Osteocyte (in vitro differentiated cells): ENCODE results near the gene FMN2. TPM values are rescaled to one million over a fixed set of nuclear protein-coding genes. Genes with fewer than 3 reads are reported as not detected.

Experiments used
- DNase-seq: peaks from one replicate; pipeline ENCODE4 v3.0.0; 2021; ENCODE audit warnings: mixed read lengths; ENCODE audit not compliant: unreplicated experiment; ENCODE audit errors: extremely low spot score
- H3K27ac Mint-ChIP-seq: one replicate; pipeline ENCODE4 v1.8.0; 2021; ENCODE audit warnings: mild to moderate bottlenecking, mixed read lengths; ENCODE audit not compliant: unreplicated experiment
- H3K27me3 Mint-ChIP-seq: one replicate; pipeline ENCODE4 v1.8.0; 2021; ENCODE audit warnings: mixed read lengths; ENCODE audit not compliant: unreplicated experiment
- H3K36me3 Mint-ChIP-seq: one replicate; pipeline ENCODE4 v1.8.0; 2021; ENCODE audit warnings: mixed read lengths; ENCODE audit not compliant: unreplicated experiment
- H3K4me1 Mint-ChIP-seq: one replicate; pipeline ENCODE4 v1.8.0; 2021; ENCODE audit warnings: mixed read lengths; ENCODE audit not compliant: unreplicated experiment
- H3K4me3 Mint-ChIP-seq: one replicate; pipeline ENCODE4 v1.8.0; 2021; ENCODE audit warnings: mild to moderate bottlenecking, moderate library complexity, mixed read lengths; ENCODE audit not compliant: unreplicated experiment
- H3K9me3 Mint-ChIP-seq: one replicate; pipeline ENCODE4 v1.8.0; 2021; ENCODE audit warnings: mixed read lengths; ENCODE audit not compliant: unreplicated experiment
- total RNA-seq: library from RNA; stranded (reverse); gene quantifications from 2 replicates; pipeline ENCODE4 v1.2.1, GENCODE V29; 2021
- TF ChIP-seq, protein P1 (sequence below): fragments of 200-600 bp; sonication (generic); IDR thresholded peaks from 2 replicates; pipeline ENCODE4 v1.5.0; 2021; ENCODE audit warnings: antibody characterized with exemption, mild to moderate bottlenecking, moderate library complexity

FMN2 gene
- total RNA-seq, 1 donor from 2014 or later: 8.6 TPM

DNA sequence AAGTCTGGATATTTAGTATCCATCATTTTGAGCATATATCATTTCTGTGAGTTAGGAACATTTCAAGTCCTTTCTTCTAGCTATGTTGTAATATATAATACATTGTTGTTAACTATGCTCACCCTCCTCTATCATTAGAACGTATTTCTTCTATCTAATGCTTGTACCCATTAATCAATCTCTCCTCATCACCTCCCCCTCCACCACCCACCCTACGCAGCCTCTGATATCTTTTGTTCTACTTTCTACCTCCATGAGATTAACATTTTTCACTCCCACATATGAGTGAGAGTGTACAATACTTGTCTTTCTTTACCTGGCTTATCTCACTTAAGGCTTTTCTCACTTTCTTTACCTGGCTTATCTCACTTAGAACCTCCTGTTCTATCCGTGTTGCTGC, 156.2 kb downstream of the FMN2 start:
- peaks cover 14% of the 10 kb centered on the region for H3K36me3 Mint-ChIP-seq
- H3K27me3 Mint-ChIP-seq: no peaks in the 10 kb centered on the region
- H3K4me1 Mint-ChIP-seq: peaks cover 17% of the 10 kb centered on the region
- no peak overlapping the region for H3K4me3 Mint-ChIP-seq
- H3K9me3 Mint-ChIP-seq: peaks cover 32% of the 10 kb centered on the region
- TF ChIP-seq, protein P1, sequence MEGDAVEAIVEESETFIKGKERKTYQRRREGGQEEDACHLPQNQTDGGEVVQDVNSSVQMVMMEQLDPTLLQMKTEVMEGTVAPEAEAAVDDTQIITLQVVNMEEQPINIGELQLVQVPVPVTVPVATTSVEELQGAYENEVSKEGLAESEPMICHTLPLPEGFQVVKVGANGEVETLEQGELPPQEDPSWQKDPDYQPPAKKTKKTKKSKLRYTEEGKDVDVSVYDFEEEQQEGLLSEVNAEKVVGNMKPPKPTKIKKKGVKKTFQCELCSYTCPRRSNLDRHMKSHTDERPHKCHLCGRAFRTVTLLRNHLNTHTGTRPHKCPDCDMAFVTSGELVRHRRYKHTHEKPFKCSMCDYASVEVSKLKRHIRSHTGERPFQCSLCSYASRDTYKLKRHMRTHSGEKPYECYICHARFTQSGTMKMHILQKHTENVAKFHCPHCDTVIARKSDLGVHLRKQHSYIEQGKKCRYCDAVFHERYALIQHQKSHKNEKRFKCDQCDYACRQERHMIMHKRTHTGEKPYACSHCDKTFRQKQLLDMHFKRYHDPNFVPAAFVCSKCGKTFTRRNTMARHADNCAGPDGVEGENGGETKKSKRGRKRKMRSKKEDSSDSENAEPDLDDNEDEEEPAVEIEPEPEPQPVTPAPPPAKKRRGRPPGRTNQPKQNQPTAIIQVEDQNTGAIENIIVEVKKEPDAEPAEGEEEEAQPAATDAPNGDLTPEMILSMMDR: no peak
- no peak overlapping the region for H3K27ac Mint-ChIP-seq
- no peak for DNase-seq

DNA sequence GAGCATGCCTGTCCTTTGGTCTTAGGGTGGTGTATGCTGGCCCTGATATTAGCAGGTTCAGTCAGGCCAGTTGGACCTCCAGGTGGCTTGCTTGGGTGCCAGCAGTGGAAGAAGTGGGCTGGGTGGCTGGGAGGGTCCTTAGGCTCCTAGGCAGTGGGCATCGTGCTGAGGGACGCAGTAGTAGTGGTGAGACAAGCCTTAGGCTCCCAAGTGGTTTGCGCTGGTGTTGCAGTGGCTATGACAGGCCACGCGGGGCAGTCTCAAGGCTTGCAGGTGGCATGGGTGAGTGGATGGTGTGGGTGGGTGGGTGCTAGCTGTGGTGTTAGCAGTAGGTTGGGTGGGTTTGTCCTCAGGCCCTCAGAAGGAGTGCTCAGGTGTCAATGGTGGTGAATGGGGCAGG, 162.3 kb downstream of the FMN2 start:
- H3K9me3 Mint-ChIP-seq: peaks cover 40% of the 10 kb centered on the region
- H3K4me3 Mint-ChIP-seq: no peak overlapping the region
- H3K27ac Mint-ChIP-seq: no peak overlapping the region

DNA sequence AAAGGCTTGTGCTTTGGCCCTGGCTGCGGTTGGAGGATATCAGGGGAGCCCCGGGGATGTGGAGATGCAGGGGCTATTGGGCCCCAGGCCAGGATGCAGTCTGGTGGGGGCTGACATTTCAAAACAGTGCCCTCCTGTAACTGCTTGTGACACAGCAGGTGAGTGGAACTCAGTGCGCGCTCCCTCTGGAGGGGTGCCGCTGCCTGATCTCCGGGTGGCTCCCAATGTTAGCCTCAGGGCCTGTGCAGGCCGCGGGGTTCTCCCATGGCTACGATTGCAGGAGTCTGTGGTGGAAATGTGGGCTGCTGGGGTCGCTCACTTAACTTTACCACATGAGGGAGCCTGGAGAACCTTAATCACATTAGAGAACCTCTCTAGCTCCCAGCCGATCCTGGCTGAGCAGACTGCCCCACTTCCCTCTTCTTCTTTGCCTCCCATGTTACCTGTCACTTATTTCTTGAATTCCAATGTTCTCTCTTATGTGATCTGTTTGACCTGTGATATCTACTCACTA, 163.2 kb downstream of the FMN2 start:
- Mint-ChIP-seq H3K27me3 (no peaks in the 10 kb centered on the region), H3K27ac (no peak overlapping the region), H3K9me3 (peaks cover 32% of the 10 kb centered on the region), H3K4me3 (no peak overlapping the region), H3K36me3 (peaks cover 15% of the 10 kb centered on the region), H3K4me1 (peaks cover 15% of the 10 kb centered on the region)
- TF ChIP-seq, protein P1: no peak
- no peak for DNase-seq

More for the DNA sequence above, 162.3 kb downstream of the FMN2 start:
- peaks cover 9% of the 10 kb centered on the region for H3K4me1 Mint-ChIP-seq
- no peaks in the 10 kb centered on the region for H3K27me3 Mint-ChIP-seq
- TF ChIP-seq, protein P1: no peak
- DNase-seq: no peak
- H3K36me3 Mint-ChIP-seq: peaks cover 22% of the 10 kb centered on the region

DNA sequence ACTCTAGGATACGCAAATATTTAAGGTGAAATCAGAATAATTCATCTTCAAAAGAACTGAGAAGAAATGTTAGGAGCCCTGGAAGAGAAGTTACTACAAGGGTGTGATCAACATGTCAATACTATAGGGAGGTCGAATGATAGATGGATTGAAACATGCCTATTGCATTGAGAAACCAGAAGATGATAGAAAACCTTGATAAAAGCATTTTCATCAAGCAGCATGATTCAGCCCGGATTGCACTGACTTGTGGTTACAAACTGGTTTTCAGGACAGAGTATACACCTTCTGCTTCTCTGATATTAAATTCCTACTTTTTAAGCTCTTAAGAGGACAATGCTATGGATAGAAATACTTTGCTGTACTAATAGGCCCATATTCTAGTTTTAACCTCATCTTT, 164.2 kb downstream of the FMN2 start:
- DNase-seq: no peak
- H3K36me3 Mint-ChIP-seq: peaks cover 22% of the 10 kb centered on the region
- H3K27ac Mint-ChIP-seq: no peak overlapping the region
- peaks cover 15% of the 10 kb centered on the region for H3K4me1 Mint-ChIP-seq
- H3K9me3 Mint-ChIP-seq: peaks cover 26% of the 10 kb centered on the region
- TF ChIP-seq, protein P1: no peak
- no peak overlapping the region for H3K4me3 Mint-ChIP-seq
- no peaks in the 10 kb centered on the region for H3K27me3 Mint-ChIP-seq

DNA sequence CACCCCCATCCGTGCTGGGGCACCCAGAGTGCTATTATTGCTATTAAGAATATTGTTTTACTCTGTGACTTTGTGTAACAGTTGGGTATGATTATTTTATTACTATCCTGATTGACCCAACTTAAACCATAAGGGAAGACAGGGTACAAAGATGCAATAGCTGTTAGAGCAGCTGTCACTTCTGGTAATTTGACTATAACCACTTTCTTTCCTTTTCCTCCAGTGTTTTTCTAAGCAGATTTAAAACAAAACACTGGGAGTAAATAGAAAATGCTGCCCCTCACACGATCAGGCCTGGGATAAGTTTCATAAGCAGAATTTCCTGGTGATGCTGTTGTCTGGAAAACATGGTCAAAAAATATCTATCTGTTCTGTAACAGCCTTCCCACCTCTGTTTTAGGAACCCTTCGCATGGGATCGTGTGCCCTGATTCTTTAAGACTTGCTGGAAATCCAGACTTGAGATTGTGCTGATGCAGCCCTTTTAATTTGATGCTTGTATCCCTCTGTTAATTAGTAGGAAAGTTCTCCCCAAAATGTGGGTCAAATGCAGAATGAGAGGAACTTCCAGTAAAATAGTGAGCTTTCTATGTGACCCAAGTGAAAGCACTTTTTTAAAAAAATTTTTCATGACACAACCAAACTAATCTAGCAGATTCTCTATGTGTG, 165.3 kb downstream of the FMN2 start:
- Mint-ChIP-seq H3K4me3 (no peak overlapping the region), H3K4me1 (peaks cover 15% of the 10 kb centered on the region), H3K27me3 (no peaks in the 10 kb centered on the region), H3K36me3 (peaks cover 25% of the 10 kb centered on the region), H3K9me3 (peaks cover 21% of the 10 kb centered on the region), H3K27ac (no peak overlapping the region)
- TF ChIP-seq, protein P1: no peak
- no peak for DNase-seq
